Measurements from ENCODE around the gene PDE6B. TPM values are rescaled to one million over a fixed set of nuclear protein-coding genes. Genes with fewer than 3 reads are reported as not detected.
"Not testable (repeated sequence)": the region's sequence is repeated elsewhere in the genome, so short reads cannot be mapped to it uniquely, and the experiment has no call there.

PDE6B gene
- total RNA-seq, 1 donor, result under 0.01 TPM

GRCh38 chr4:632926-633325 is 7.6 kb downstream of the PDE6B start:
- H3K4me3 ChIP-seq (ENCODE audit: low read depth, low read length), result no peak overlapping the region
- TF ChIP-seq CTCF (IDR thresholded peaks at IDR 0.05; ENCODE audit: insufficient read depth, low read depth, low read length), result no peak
- DNase-seq (ENCODE audit: low read depth), result no peak

GRCh38 chr4:633406-633805 is 8.0 kb downstream of the PDE6B start:
- H3K4me3 ChIP-seq (ENCODE audit: low read depth, low read length), result no peak overlapping the region
- TF ChIP-seq CTCF (IDR thresholded peaks at IDR 0.05; ENCODE audit: insufficient read depth, low read depth, low read length), result no peak
- DNase-seq (ENCODE audit: low read depth), result no peak

GRCh38 chr4:633976-634598 is 8.7 kb downstream of the PDE6B start:
- TF ChIP-seq CTCF (IDR thresholded peaks at IDR 0.05; ENCODE audit: insufficient read depth, low read depth, low read length), result no peak
- H3K4me3 ChIP-seq (ENCODE audit: low read depth, low read length), result no peak overlapping the region
- no peak for DNase-seq (ENCODE audit: low read depth)

DNA sequence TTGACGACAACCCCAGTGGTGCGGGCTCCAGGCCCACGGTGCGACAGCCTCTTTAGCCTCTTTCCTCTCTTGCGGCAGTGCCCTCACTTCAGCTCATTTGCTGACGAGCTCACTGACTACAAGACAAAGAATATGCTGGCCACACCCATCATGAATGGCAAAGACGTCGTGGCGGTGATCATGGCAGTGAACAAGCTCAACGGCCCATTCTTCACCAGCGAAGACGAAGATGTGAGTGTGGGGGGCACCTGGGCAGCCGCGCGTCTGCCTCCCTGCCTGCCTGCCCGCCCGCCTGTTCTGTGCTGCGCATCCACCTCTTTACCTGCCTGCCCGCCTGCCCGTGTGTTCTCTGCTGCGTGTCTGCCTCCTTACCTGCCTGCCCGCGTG is 9.2 kb downstream of the PDE6B start:
- no peak for TF ChIP-seq CTCF (IDR thresholded peaks at IDR 0.05; ENCODE audit: insufficient read depth, low read depth, low read length)
- no peak for DNase-seq (ENCODE audit: low read depth)
- no peak overlapping the region for H3K4me3 ChIP-seq (ENCODE audit: low read depth, low read length)

- not testable (repeated sequence) for DNase-seq (ENCODE audit: low read depth); H3K4me3 ChIP-seq (ENCODE audit: low read depth, low read length)
These were observed 9.9 kb downstream of the PDE6B start for GRCh38 chr4:635066-635835.

- H3K4me3 ChIP-seq (ENCODE audit: low read depth, low read length), result no peak overlapping the region
- no peak for TF ChIP-seq CTCF (IDR thresholded peaks at IDR 0.05; ENCODE audit: insufficient read depth, low read depth, low read length)
- DNase-seq (ENCODE audit: low read depth), result no peak
These were observed 10.7 kb downstream of the PDE6B start for GRCh38 chr4:635851-636627.

DNA sequence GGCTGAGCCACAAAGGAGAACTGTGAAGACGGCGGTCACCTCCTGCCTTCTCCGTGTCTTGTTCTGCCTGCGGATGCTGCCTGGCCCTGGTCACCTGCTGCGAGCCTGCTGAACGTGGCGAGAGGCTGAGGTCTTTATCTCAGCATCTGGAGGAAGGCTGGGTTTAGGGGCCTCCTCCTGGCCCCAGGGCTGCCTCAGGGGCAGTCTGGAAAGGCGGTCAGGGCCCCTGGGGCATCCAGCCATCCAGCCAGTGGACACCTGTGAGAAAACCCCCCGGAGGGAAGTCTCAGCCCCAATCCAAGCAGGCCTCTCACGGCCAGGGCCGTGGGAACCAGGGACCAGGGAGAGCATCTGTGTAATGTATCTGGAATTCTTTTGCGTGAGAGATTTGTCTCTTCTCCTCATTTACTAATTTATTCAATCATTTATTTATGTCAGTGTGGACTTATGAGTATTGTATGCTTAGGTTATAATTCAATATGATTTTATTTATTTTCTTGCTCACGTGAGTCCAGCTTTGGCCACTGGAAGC is 11.3 kb downstream of the PDE6B start:
- no peak for TF ChIP-seq CTCF (IDR thresholded peaks at IDR 0.05; ENCODE audit: insufficient read depth, low read depth, low read length)
- no peak for DNase-seq (ENCODE audit: low read depth)
- H3K4me3 ChIP-seq (ENCODE audit: low read depth, low read length), result no peak overlapping the region

All from fibroblast of villous mesenchyme (primary cell).